ENCODE results near the gene DEPP1.

The DEPP1 gene

DNA sequence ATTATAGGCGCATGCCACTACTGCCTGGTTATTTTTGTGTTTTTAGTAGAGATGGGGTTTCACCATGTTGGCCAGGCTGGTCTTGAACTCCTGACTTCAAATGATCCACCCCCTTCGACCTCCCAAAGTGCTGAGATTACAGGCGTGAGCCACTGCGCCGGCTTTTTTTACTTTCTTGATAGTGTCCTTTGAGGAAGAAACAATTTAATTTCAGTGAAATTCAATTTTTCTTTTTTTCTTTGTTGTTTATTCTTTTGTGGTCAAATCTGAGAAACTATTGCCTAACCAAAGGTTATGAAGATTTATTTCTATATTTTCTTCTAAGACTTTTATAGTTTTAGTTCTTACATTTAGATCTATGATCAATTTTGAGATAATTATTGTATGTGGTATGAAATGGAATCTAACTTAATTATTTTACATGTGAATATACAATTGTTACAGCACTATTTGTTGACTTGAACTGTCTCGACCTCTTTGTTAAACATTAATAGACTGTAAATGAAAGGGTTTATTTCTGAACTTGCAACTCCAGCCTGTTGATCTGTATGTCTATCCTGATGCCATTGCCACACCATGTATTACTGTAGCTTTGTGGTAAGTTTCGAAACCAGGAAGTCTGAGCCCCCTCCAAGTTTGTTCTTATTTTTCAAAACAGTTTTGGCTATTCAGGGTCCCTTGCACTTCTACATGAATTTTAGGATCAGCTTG lies 38.8 kb downstream of the DEPP1 start:
- Histone ChIP-seq H3K27me3 (ENCODE audit: insufficient read depth, low read depth) (no peaks in the 10 kb centered on the region), H3K4me3 (IDR thresholded peaks at IDR 0.05; ENCODE audit: insufficient read depth, low read depth, low read length) (no peak overlapping the region), H3K4me2 (no peak overlapping the region), H3K9ac (no peak overlapping the region), H4K20me1 (ENCODE audit: insufficient read depth) (no peaks in the 10 kb centered on the region), H3K4me1 (ENCODE audit: low read depth, poor library complexity, severe bottlenecking) (peaks cover 27% of the 10 kb centered on the region), H3K36me3 (ENCODE audit: insufficient read depth) (no peaks in the 10 kb centered on the region), H3K27ac (no peak overlapping the region), H2AFZ (ENCODE audit: low read depth) (no peak overlapping the region), H3K79me2 (ENCODE audit: insufficient read depth, low read depth) (no peaks in the 10 kb centered on the region)
- TF ChIP-seq, protein P1, sequence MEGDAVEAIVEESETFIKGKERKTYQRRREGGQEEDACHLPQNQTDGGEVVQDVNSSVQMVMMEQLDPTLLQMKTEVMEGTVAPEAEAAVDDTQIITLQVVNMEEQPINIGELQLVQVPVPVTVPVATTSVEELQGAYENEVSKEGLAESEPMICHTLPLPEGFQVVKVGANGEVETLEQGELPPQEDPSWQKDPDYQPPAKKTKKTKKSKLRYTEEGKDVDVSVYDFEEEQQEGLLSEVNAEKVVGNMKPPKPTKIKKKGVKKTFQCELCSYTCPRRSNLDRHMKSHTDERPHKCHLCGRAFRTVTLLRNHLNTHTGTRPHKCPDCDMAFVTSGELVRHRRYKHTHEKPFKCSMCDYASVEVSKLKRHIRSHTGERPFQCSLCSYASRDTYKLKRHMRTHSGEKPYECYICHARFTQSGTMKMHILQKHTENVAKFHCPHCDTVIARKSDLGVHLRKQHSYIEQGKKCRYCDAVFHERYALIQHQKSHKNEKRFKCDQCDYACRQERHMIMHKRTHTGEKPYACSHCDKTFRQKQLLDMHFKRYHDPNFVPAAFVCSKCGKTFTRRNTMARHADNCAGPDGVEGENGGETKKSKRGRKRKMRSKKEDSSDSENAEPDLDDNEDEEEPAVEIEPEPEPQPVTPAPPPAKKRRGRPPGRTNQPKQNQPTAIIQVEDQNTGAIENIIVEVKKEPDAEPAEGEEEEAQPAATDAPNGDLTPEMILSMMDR (conservative IDR thresholded peaks at IDR 0.05; ENCODE audit: low read depth, low read length) = no peak

DNA sequence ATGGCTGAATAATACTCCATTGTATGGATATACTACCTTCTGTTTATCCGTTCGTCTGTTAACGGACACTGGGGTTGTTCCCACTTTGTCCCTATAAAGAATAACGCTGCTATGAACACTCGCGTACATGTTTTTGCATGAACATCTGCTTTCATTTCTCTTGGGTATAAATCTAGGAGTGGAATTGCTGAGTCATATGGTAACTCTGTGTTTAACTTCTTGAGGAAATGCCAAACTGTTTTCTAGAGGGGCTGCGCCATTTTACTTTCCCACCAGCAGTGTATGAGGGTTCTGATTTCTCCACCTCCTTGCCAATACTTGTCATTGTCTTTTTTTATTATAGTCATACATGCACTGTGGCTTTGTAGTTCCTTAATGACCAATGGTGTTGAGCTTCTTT lies 39.7 kb downstream of the DEPP1 start:
- H3K27ac ChIP-seq = no peak overlapping the region
- TF ChIP-seq, protein P1 (conservative IDR thresholded peaks at IDR 0.05; ENCODE audit: low read depth, low read length) = no peak
- H2AFZ ChIP-seq (ENCODE audit: low read depth) = no peak overlapping the region
- no peaks in the 10 kb centered on the region for H4K20me1 ChIP-seq (ENCODE audit: insufficient read depth)
- H3K9ac ChIP-seq = no peak overlapping the region
- H3K4me1 ChIP-seq (ENCODE audit: low read depth, poor library complexity, severe bottlenecking) = peaks cover 25% of the 10 kb centered on the region
- no peaks in the 10 kb centered on the region for H3K79me2 ChIP-seq (ENCODE audit: insufficient read depth, low read depth)
- H3K4me2 ChIP-seq = no peak overlapping the region
- H3K4me3 ChIP-seq (IDR thresholded peaks at IDR 0.05; ENCODE audit: insufficient read depth, low read depth, low read length) = no peak overlapping the region
- no peaks in the 10 kb centered on the region for H3K36me3 ChIP-seq (ENCODE audit: insufficient read depth)
- no peaks in the 10 kb centered on the region for H3K27me3 ChIP-seq (ENCODE audit: insufficient read depth, low read depth)

DNA sequence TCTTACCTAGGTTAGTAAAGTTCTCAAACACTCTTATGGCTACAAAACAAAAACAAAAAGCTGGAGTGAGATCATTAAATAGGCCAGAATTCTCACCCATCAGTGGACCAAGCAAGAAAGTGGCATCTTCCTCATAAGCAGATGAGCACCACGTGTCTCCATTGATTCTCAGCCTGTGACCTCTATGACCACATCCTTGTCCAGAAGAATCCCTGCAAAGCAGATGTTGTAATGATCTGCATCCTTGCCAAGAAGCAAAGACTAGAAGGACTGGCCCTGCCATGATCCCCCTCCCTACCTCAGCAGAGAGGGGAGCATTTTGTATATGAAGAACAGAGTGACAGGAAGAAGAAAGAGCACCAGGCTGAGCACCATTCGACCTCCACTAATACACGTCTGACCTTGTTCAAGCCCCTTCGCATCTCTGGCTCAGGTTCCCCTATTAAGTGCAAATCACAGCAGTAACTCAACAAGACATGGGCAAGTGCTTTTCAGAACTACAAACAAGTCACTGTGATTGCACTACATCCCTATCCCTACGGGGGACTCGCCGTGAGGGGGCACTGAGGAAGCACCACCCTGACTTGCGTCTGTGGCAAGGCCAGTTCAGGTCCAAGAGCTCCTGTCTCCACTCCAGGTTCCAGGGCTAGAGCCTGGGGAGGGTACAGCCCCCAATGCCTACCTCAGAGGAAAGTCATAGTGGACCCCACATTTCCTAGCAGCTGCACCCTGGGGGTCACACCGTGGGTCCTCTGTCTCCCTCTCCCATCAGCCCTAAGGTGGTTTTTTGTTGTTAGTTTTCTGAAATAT lies 41.2 kb downstream of the DEPP1 start:
- Histone ChIP-seq H4K20me1 (ENCODE audit: insufficient read depth) (no peaks in the 10 kb centered on the region), H3K27ac (no peak overlapping the region)

DNA sequence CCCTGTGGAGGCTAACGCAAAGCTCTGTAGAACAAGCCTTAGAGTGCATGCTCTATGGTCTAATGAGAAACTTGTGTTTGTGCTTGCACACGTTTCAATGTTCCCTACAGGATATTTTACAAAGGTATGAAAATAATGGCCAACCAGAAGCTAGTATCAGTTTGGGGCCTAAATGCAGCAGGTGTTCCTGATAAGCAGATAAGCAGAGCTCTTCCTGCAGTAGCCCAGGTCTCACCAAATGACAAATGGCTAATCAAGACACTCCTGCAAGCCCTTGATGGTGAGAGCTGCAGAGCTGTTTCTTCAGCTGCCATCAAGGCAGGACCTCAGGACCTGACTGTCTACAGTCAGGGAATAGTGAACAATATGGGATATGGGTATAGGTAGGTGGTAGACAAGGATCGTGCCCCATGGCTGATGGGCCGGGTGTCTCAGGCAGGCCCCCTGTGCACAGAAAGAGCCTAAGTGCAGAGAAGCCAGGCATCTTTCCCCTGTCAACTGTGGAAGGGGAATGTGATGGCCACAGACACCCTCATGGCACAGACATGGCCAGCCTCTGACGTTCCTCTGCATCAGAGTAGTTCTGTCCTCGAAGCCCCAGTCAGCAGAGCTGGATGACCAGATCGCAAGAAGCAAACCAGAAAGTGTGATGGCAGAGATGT lies 42.2 kb downstream of the DEPP1 start:
- no peak overlapping the region for H2AFZ ChIP-seq (ENCODE audit: low read depth)

More for the DNA sequence above, 41.2 kb downstream of the DEPP1 start:
- H3K27me3 ChIP-seq (ENCODE audit: insufficient read depth, low read depth) = no peaks in the 10 kb centered on the region
- H3K4me1 ChIP-seq (ENCODE audit: low read depth, poor library complexity, severe bottlenecking) = peaks cover 38% of the 10 kb centered on the region
- no peak overlapping the region for H3K4me2 ChIP-seq
- no peak overlapping the region for H3K9ac ChIP-seq
- H2AFZ ChIP-seq (ENCODE audit: low read depth) = no peak overlapping the region
- H3K4me3 ChIP-seq (IDR thresholded peaks at IDR 0.05; ENCODE audit: insufficient read depth, low read depth, low read length) = no peak overlapping the region
- H3K36me3 ChIP-seq (ENCODE audit: insufficient read depth) = no peaks in the 10 kb centered on the region
- TF ChIP-seq, protein P1 (conservative IDR thresholded peaks at IDR 0.05; ENCODE audit: low read depth, low read length) = no peak
- no peaks in the 10 kb centered on the region for H3K79me2 ChIP-seq (ENCODE audit: insufficient read depth, low read depth)

More for the DNA sequence above, 42.2 kb downstream of the DEPP1 start:
- Histone ChIP-seq H3K27me3 (ENCODE audit: insufficient read depth, low read depth) (no peaks in the 10 kb centered on the region), H3K79me2 (ENCODE audit: insufficient read depth, low read depth) (no peaks in the 10 kb centered on the region), H4K20me1 (ENCODE audit: insufficient read depth) (no peaks in the 10 kb centered on the region), H3K4me3 (IDR thresholded peaks at IDR 0.05; ENCODE audit: insufficient read depth, low read depth, low read length) (no peak overlapping the region), H3K4me2 (no peak overlapping the region), H3K36me3 (ENCODE audit: insufficient read depth) (no peaks in the 10 kb centered on the region), H3K27ac (no peak overlapping the region), H3K9ac (no peak overlapping the region), H3K4me1 (ENCODE audit: low read depth, poor library complexity, severe bottlenecking) (peaks cover 45% of the 10 kb centered on the region)
- TF ChIP-seq, protein P1 (conservative IDR thresholded peaks at IDR 0.05; ENCODE audit: low read depth, low read length) = no peak

Data from KMS-11 (cell line).